Activated naive CD4-positive, alpha-beta T cell treated with Interleukin-2 at 50 U/mL for 16 hours (primary cell): ENCODE data around the gene DOCK4.

Source experiments
- DNase-seq: peaks from one replicate; pipeline ENCODE4 v3.0.0-alpha.2; 2020

Gene DOCK4

GRCh38 chr7:112031689-112032088 is 174.5 kb downstream of the DOCK4 start:
- no peak for DNase-seq

GRCh38 chr7:112025556-112025955 is 180.6 kb downstream of the DOCK4 start:
- DNase-seq = no peak

GRCh38 chr7:112023786-112024185 is 182.4 kb downstream of the DOCK4 start:
- DNase-seq = no peak

- no peak for DNase-seq
These were observed 182.9 kb downstream of the DOCK4 start for GRCh38 chr7:112023282-112023681.

GRCh38 chr7:112022128-112022527 is 184.1 kb downstream of the DOCK4 start:
- DNase-seq = no peak

GRCh38 chr7:112021379-112022044 is 184.7 kb downstream of the DOCK4 start:
- DNase-seq = no peak

- DNase-seq = no peak
These were observed 185.4 kb downstream of the DOCK4 start for GRCh38 chr7:112020800-112021199.

GRCh38 chr7:112019932-112020331 is 186.3 kb downstream of the DOCK4 start:
- DNase-seq = no peak

- no peak for DNase-seq
These were observed 187.7 kb downstream of the DOCK4 start for GRCh38 chr7:112018305-112019030.

GRCh38 chr7:112015146-112015545 is 191.1 kb downstream of the DOCK4 start:
- no peak for DNase-seq

GRCh38 chr7:112014347-112014746 is 191.9 kb downstream of the DOCK4 start:
- no peak for DNase-seq

GRCh38 chr7:112013274-112013673 is 192.9 kb downstream of the DOCK4 start:
- DNase-seq = no peak

- no peak for DNase-seq
These were observed 194.0 kb downstream of the DOCK4 start for GRCh38 chr7:112012242-112012641.

GRCh38 chr7:112010994-112011393 is 195.2 kb downstream of the DOCK4 start:
- no peak for DNase-seq

- DNase-seq = no peak
These were observed 196.1 kb downstream of the DOCK4 start for GRCh38 chr7:112010109-112010508.

- DNase-seq = no peak
These were observed 197.1 kb downstream of the DOCK4 start for GRCh38 chr7:112009081-112009480.

GRCh38 chr7:112007185-112007584 is 199.0 kb downstream of the DOCK4 start:
- no peak for DNase-seq

- DNase-seq = no peak
These were observed 200.1 kb downstream of the DOCK4 start for GRCh38 chr7:112006071-112006470.

- no peak for DNase-seq
These were observed 200.9 kb downstream of the DOCK4 start for GRCh38 chr7:112005205-112005775.

- DNase-seq = no peak
These were observed 204.9 kb downstream of the DOCK4 start for GRCh38 chr7:112001091-112001826.

GRCh38 chr7:111998326-111998725 is 207.9 kb downstream of the DOCK4 start:
- DNase-seq = no peak

GRCh38 chr7:111997546-111997945 is 208.7 kb downstream of the DOCK4 start:
- DNase-seq = no peak

GRCh38 chr7:111992601-111993000 is 213.6 kb downstream of the DOCK4 start:
- DNase-seq = no peak

- DNase-seq = no peak
These were observed 215.6 kb downstream of the DOCK4 start for GRCh38 chr7:111990643-111991042.
